ENCODE data around the gene PJA2.

DNA sequence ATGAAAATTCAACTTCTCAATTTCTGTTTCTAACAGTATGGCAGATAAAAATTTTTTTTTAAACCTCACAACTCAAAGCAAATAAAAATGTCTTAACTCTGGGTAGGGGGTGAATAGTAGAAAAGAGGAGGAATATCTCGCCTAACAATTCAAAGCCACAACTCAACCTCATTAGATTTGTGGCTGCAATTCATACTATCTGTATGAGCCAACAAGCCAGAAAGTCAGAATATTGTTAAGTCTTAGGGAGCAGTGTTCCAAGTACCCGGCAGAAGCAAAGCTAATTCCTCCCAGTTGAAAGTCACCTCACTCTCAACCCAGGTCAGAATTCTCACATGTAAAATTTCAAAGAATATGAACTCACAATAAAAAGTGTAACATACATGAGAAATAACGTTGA lies 15.0 kb downstream of the PJA2 start:
- TF ChIP-seq POLR2AphosphoS5 (IDR thresholded peaks at IDR 0.05) (no peak), POLR2A (IDR thresholded peaks at IDR 0.05) (no peak), EP300 (IDR thresholded peaks at IDR 0.05) (no peak)
- TF ChIP-seq, protein P1, sequence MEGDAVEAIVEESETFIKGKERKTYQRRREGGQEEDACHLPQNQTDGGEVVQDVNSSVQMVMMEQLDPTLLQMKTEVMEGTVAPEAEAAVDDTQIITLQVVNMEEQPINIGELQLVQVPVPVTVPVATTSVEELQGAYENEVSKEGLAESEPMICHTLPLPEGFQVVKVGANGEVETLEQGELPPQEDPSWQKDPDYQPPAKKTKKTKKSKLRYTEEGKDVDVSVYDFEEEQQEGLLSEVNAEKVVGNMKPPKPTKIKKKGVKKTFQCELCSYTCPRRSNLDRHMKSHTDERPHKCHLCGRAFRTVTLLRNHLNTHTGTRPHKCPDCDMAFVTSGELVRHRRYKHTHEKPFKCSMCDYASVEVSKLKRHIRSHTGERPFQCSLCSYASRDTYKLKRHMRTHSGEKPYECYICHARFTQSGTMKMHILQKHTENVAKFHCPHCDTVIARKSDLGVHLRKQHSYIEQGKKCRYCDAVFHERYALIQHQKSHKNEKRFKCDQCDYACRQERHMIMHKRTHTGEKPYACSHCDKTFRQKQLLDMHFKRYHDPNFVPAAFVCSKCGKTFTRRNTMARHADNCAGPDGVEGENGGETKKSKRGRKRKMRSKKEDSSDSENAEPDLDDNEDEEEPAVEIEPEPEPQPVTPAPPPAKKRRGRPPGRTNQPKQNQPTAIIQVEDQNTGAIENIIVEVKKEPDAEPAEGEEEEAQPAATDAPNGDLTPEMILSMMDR (IDR thresholded peaks at IDR 0.05): no peak

Measured in suprapubic skin (tissue), 4 donors.